K562 (cell line): ENCODE measurements around the gene TWSG1.

Source experiments
- TBL1XR1 ChIP-seq, 2 experiments: IDR thresholded peaks; 2 replicates each; pipeline ENCODE4 v1.6.1; 2012; ENCODE audit warnings: improper control_type of control experiment in 2 of 2, low read length in 2 of 2, mild to moderate bottlenecking in 1 of 2
- ZNF23 ChIP-seq: fragments of 250-450 bp; sonication (Bioruptor Pico); IDR thresholded peaks from 2 replicates; pipeline ENCODE4 v1.4.0; 2020; ENCODE audit warnings: mild to moderate bottlenecking

DNA sequence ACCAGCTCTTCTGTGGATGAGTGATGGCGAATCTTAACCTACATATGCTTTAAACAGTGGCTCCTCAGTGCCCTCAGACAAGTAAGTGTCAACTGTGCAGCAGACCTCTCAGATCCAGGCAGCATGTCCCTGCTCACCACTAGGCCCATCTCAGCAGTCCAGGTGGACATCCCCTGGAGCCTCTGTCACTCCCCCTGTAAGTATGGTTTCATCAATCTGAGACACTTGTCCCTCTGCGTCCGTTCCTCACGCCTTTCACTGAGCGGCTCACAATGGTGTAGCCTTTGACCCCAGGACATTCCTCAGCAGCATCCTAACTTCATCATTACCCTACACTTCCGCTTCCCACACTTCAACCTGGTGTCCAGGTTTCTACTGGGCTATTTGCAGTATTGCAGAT is 71.4 kb downstream of the TWSG1 start:
- TF ChIP-seq ZNF23 (no peak), TBL1XR1 (IDR thresholded peaks at IDR 0.05; ENCODE audit: low read length in 2 of 2) (no peak)
